ENCODE data around the gene TRNT1.

The TRNT1 gene

GRCh38 chr3:3125977-3126376 is 763 bp upstream of the TRNT1 start:
- TF ChIP-seq TCF12 (IDR thresholded peaks at IDR 0.05; ENCODE audit: low read depth): no peak
- no peak for TF ChIP-seq EP300 (IDR thresholded peaks at IDR 0.05; ENCODE audit: borderline replicate concordance)
- TF ChIP-seq FOXM1 (IDR thresholded peaks at IDR 0.05; ENCODE audit: borderline replicate concordance, low read depth): no peak
- TF ChIP-seq TAF1 (IDR thresholded peaks at IDR 0.05; ENCODE audit: low read depth): no peak
- no peak for TF ChIP-seq TEAD4 (IDR thresholded peaks at IDR 0.05)
- TF ChIP-seq USF1 (IDR thresholded peaks at IDR 0.05): no peak
- TF ChIP-seq RAD21 (IDR thresholded peaks at IDR 0.05; ENCODE audit: low read depth): no peak
- no peak for TF ChIP-seq YY1 (IDR thresholded peaks at IDR 0.05; ENCODE audit: low read depth)
- no peak for TF ChIP-seq CEBPB (IDR thresholded peaks at IDR 0.05)
- TF ChIP-seq CREB1 (IDR thresholded peaks at IDR 0.05; ENCODE audit: low read depth): no peak
- TF ChIP-seq REST (IDR thresholded peaks at IDR 0.05; ENCODE audit: low read depth): no peak
- TF ChIP-seq EGR1 (IDR thresholded peaks at IDR 0.05): no peak
- TF ChIP-seq NFIC (IDR thresholded peaks at IDR 0.05): no peak
- TF ChIP-seq MAX (IDR thresholded peaks at IDR 0.05): no peak
- TF ChIP-seq ZBTB7A (IDR thresholded peaks at IDR 0.05; ENCODE audit: low read depth): no peak

GRCh38 chr3:3127432-3128010 is 781 bp downstream of the TRNT1 start:
- TF ChIP-seq CREB1 (IDR thresholded peaks at IDR 0.05; ENCODE audit: low read depth) (no peak), FOXM1 (IDR thresholded peaks at IDR 0.05; ENCODE audit: borderline replicate concordance, low read depth) (no peak), MAX (IDR thresholded peaks at IDR 0.05) (no peak), USF1 (IDR thresholded peaks at IDR 0.05) (no peak), EP300 (IDR thresholded peaks at IDR 0.05; ENCODE audit: borderline replicate concordance) (no peak), RAD21 (IDR thresholded peaks at IDR 0.05; ENCODE audit: low read depth) (no peak), EGR1 (IDR thresholded peaks at IDR 0.05) (no peak), ZBTB7A (IDR thresholded peaks at IDR 0.05; ENCODE audit: low read depth) (no peak), TCF12 (IDR thresholded peaks at IDR 0.05; ENCODE audit: low read depth) (no peak), TEAD4 (IDR thresholded peaks at IDR 0.05) (no peak), REST (IDR thresholded peaks at IDR 0.05; ENCODE audit: low read depth) (no peak)

- TF ChIP-seq ZBTB7A (IDR thresholded peaks at IDR 0.05; ENCODE audit: low read depth) (no peak), MAX (IDR thresholded peaks at IDR 0.05) (no peak), TCF12 (IDR thresholded peaks at IDR 0.05; ENCODE audit: low read depth) (no peak), EP300 (IDR thresholded peaks at IDR 0.05; ENCODE audit: borderline replicate concordance) (no peak), NFIC (IDR thresholded peaks at IDR 0.05) (no peak), USF1 (IDR thresholded peaks at IDR 0.05) (no peak), CREB1 (IDR thresholded peaks at IDR 0.05; ENCODE audit: low read depth) (no peak), YY1 (IDR thresholded peaks at IDR 0.05; ENCODE audit: low read depth) (no peak)
Observed at GRCh38 chr3:3129579-3129978, 2.8 kb downstream of the TRNT1 start.

- TF ChIP-seq RAD21 (IDR thresholded peaks at IDR 0.05; ENCODE audit: low read depth): no peak
- TF ChIP-seq EP300 (IDR thresholded peaks at IDR 0.05; ENCODE audit: borderline replicate concordance): no peak
- TF ChIP-seq YY1 (IDR thresholded peaks at IDR 0.05; ENCODE audit: low read depth): no peak
- no peak for TF ChIP-seq TCF12 (IDR thresholded peaks at IDR 0.05; ENCODE audit: low read depth)
- TF ChIP-seq ZBTB7A (IDR thresholded peaks at IDR 0.05; ENCODE audit: low read depth): no peak
- TF ChIP-seq TEAD4 (IDR thresholded peaks at IDR 0.05): no peak
- TF ChIP-seq NFIC (IDR thresholded peaks at IDR 0.05): no peak
Observed at GRCh38 chr3:3133500-3133899, 6.8 kb downstream of the TRNT1 start.

- TF ChIP-seq TAF1 (IDR thresholded peaks at IDR 0.05; ENCODE audit: low read depth) (no peak), MAX (IDR thresholded peaks at IDR 0.05) (no peak), REST (IDR thresholded peaks at IDR 0.05; ENCODE audit: low read depth) (no peak), USF1 (IDR thresholded peaks at IDR 0.05) (no peak), RAD21 (IDR thresholded peaks at IDR 0.05; ENCODE audit: low read depth) (no peak), FOXM1 (IDR thresholded peaks at IDR 0.05; ENCODE audit: borderline replicate concordance, low read depth) (no peak), CEBPB (IDR thresholded peaks at IDR 0.05) (no peak), CREB1 (IDR thresholded peaks at IDR 0.05; ENCODE audit: low read depth) (no peak), EGR1 (IDR thresholded peaks at IDR 0.05) (no peak), TEAD4 (IDR thresholded peaks at IDR 0.05) (no peak), ZBTB7A (IDR thresholded peaks at IDR 0.05; ENCODE audit: low read depth) (no peak), YY1 (IDR thresholded peaks at IDR 0.05; ENCODE audit: low read depth) (no peak), EP300 (IDR thresholded peaks at IDR 0.05; ENCODE audit: borderline replicate concordance) (no peak), TCF12 (IDR thresholded peaks at IDR 0.05; ENCODE audit: low read depth) (no peak), NFIC (IDR thresholded peaks at IDR 0.05) (no peak)
Observed at GRCh38 chr3:3134750-3135448, 8.2 kb downstream of the TRNT1 start.

Data from Ishikawa (cell line).